ENCODE measurements around the gene CCSER1. TPM values are rescaled to one million over a fixed set of nuclear protein-coding genes. Genes with fewer than 3 reads are reported as not detected.

CCSER1 gene
- total RNA-seq, 1 donor from 2014 or later: not detected

GRCh38 chr4:91630054-91630453 lies 1502.9 kb downstream of the CCSER1 start:
- no peak for DNase-seq (ENCODE audit: low read depth)

GRCh38 chr4:91630764-91631163 lies 1503.6 kb downstream of the CCSER1 start:
- no peak for DNase-seq (ENCODE audit: low read depth)

DNA sequence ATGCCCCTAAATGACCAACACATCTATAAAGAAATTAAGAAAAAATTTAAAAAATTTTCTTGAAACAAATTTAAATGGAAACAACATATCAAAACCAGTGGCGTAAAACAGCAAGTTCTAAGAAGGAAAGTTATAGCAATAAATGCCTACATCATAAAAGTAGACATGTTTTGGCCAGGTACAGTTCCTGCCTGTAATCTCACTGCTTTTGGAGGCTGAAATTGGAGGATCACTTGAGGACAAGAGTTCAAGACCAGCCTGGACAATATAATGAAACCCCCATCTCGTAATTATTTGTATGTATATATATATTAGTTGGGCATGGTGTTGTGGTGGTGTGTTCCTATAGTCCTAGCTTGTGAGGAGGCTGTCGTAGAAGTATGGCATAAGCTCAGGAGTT lies 1504.1 kb downstream of the CCSER1 start:
- DNase-seq (ENCODE audit: low read depth): no peak

GRCh38 chr4:91636083-91636482 lies 1508.9 kb downstream of the CCSER1 start:
- no peak for DNase-seq (ENCODE audit: low read depth)

Other genes with a start within 250 kb of the CCSER1 start
- not detected in 2 replicates for gene MMRN1, start 232.5 kb upstream of the CCSER1 start, total RNA-seq